Fibroblast of lung (primary cell): Measurements from ENCODE around the gene RPAP3. TPM values are rescaled to one million over a fixed set of nuclear protein-coding genes. Genes with fewer than 3 reads are reported as not detected.

ENCODE experiments used
- DNase-seq, 2 donors: peaks; one replicate each; pipeline versions ENCODE4 v3.0.0 to v3.0.0-alpha.2; 2010; ENCODE audit warnings: low read depth in 2 of 2
- H2AFZ ChIP-seq: 2 replicates; pipeline ENCODE4 v1.5.1; 2012; ENCODE audit warnings: low read length, control low read depth, inconsistent platforms
- H3K27ac ChIP-seq: 2 replicates; pipeline ENCODE4 v1.5.1; 2011; ENCODE audit warnings: low read length, control low read depth; ENCODE audit not compliant: insufficient read depth
- H3K27me3 ChIP-seq: 2 replicates; pipeline ENCODE4 v1.5.1; 2011; ENCODE audit warnings: mild to moderate bottlenecking, low read length; ENCODE audit not compliant: control insufficient read depth, insufficient read depth
- H3K36me3 ChIP-seq: 2 replicates; pipeline ENCODE4 v1.5.1; 2011; ENCODE audit warnings: low read length; ENCODE audit not compliant: control insufficient read depth, insufficient read depth
- H3K4me1 ChIP-seq: 2 replicates; pipeline ENCODE4 v1.5.1; 2011; ENCODE audit warnings: low read length; ENCODE audit not compliant: control insufficient read depth, insufficient read depth; ENCODE audit errors: extremely low read depth
- H3K4me2 ChIP-seq: 2 replicates; pipeline ENCODE4 v1.5.1; 2011; ENCODE audit warnings: low read length, control low read depth; ENCODE audit not compliant: insufficient read depth; ENCODE audit errors: extremely low read depth
- H3K4me3 ChIP-seq, 4 experiments: fragments of 200-600 bp in 1 of 4; sonication (generic) in 1 of 4; replicated peaks in 1 of 4; 2 replicates each; pipeline ENCODE4 v1.5.1; 2011 to 2016; ENCODE audit warnings: low read length in 4 of 4, low read depth in 3 of 4, mild to moderate bottlenecking in 3 of 4, control low read depth in 2 of 4, inconsistent platforms in 1 of 4, mixed read lengths in 1 of 4; ENCODE audit not compliant: insufficient read depth in 1 of 4; ENCODE audit errors: control extremely low read depth in 1 of 4
- H3K79me2 ChIP-seq: 2 replicates; pipeline ENCODE4 v1.5.1; 2012; ENCODE audit warnings: mild to moderate bottlenecking, low read length, inconsistent platforms; ENCODE audit not compliant: control insufficient read depth, insufficient read depth
- H3K9ac ChIP-seq: 2 replicates; pipeline ENCODE4 v1.5.1; 2011; ENCODE audit warnings: mild to moderate bottlenecking, low read length, control low read depth; ENCODE audit not compliant: insufficient read depth
- H3K9me3 ChIP-seq: 2 replicates; pipeline ENCODE4 v1.5.1; 2012; ENCODE audit warnings: low read depth, low read length; ENCODE audit not compliant: control insufficient read depth, insufficient read depth
- H4K20me1 ChIP-seq: 2 replicates; pipeline ENCODE4 v1.5.1; 2011; ENCODE audit warnings: low read length; ENCODE audit not compliant: control insufficient read depth, insufficient read depth; ENCODE audit errors: extremely low read depth
- CTCF ChIP-seq, 2 donors: IDR thresholded peaks in 1 of 2; conservative IDR thresholded peaks in 1 of 2; 1 replicate in 1 of 2; 2 replicates in 1 of 2; pipeline ENCODE4 v1.5.1; 2011 to 2012; ENCODE audit warnings: low read length in 2 of 2, control low read depth in 1 of 2, inconsistent platforms in 1 of 2, low read depth in 1 of 2, mild to moderate bottlenecking in 1 of 2
- EZH2 ChIP-seq: IDR thresholded peaks from 2 replicates; pipeline ENCODE4 v1.5.1; 2012; ENCODE audit warnings: low read length, control low read depth, mild to moderate bottlenecking; ENCODE audit errors: missing control alignments
- polyA plus RNA-seq, 2 donors: library from polyadenylated mRNA; depleted of rRNA in 1 of 2; stranded (reverse) in 1 of 2; unstranded in 1 of 2; fragments of >200 nt; gene quantifications; 2 replicates each; pipeline ENCODE4 v1.2.1, GENCODE V29; 2011 to 2012; ENCODE audit warnings: missing spikeins in 1 of 2
- total RNA-seq: library from RNA; depleted of rRNA; stranded (reverse); fragments of >200 nt; gene quantifications from 2 replicates; pipeline ENCODE4 v1.2.1, GENCODE V29; 2014

Gene RPAP3
- total and polyA plus RNA-seq, 2 donors (not counting 1 experiment from before 2014, with no cell fraction given): 12.1 to 23.8 TPM

GRCh38 chr12:47700263-47700662 is 5.6 kb downstream of the RPAP3 start:
- TF ChIP-seq CTCF (conservative IDR thresholded peaks at IDR 0.05 in 1 of 2, IDR thresholded peaks at IDR 0.05 in 1 of 2; ENCODE audit: low read depth in 1 of 2, low read length in 2 of 2): no peak
- no peak for TF ChIP-seq EZH2
- no peak for DNase-seq

GRCh38 chr12:47698631-47699030 is 7.2 kb downstream of the RPAP3 start:
- no peaks in the 10 kb centered on the region for H3K36me3 ChIP-seq
- no peak overlapping the region for H2AFZ ChIP-seq
- no peaks in the 10 kb centered on the region for H3K79me2 ChIP-seq
- no peaks in the 10 kb centered on the region for H4K20me1 ChIP-seq
- no peaks in the 10 kb centered on the region for H3K4me1 ChIP-seq
- DNase-seq: no peak
- H3K27me3 ChIP-seq: no peaks in the 10 kb centered on the region
- H3K9ac ChIP-seq: no peak overlapping the region
- no peak for TF ChIP-seq CTCF (conservative IDR thresholded peaks at IDR 0.05 in 1 of 2, IDR thresholded peaks at IDR 0.05 in 1 of 2; ENCODE audit: low read depth in 1 of 2, low read length in 2 of 2)
- TF ChIP-seq EZH2: no peak
- H3K4me2 ChIP-seq: no peak overlapping the region
- H3K27ac ChIP-seq: no peak overlapping the region
- H3K4me3 ChIP-seq: no peak overlapping the region
- H3K9me3 ChIP-seq: no peaks in the 10 kb centered on the region

More at GRCh38 chr12:47700263-47700662, 5.6 kb downstream of the RPAP3 start:
- Histone ChIP-seq H3K9ac (no peak overlapping the region), H3K27me3 (no peaks in the 10 kb centered on the region), H3K27ac (no peak overlapping the region), H3K79me2 (peaks cover 7% of the 10 kb centered on the region), H4K20me1 (no peaks in the 10 kb centered on the region), H3K4me3 (no peak overlapping the region), H3K4me1 (no peaks in the 10 kb centered on the region), H3K9me3 (no peaks in the 10 kb centered on the region), H3K4me2 (no peak overlapping the region), H2AFZ (no peak overlapping the region), H3K36me3 (no peaks in the 10 kb centered on the region)

GRCh38 chr12:47698055-47698454 is 7.8 kb downstream of the RPAP3 start:
- Histone ChIP-seq H3K4me2 (no peak overlapping the region), H2AFZ (no peak overlapping the region), H4K20me1 (no peaks in the 10 kb centered on the region), H3K4me1 (no peaks in the 10 kb centered on the region), H3K27me3 (no peaks in the 10 kb centered on the region), H3K27ac (no peak overlapping the region), H3K9me3 (no peaks in the 10 kb centered on the region), H3K4me3 (no peak overlapping the region), H3K9ac (no peak overlapping the region), H3K79me2 (no peaks in the 10 kb centered on the region), H3K36me3 (no peaks in the 10 kb centered on the region)
- DNase-seq: no peak
- TF ChIP-seq CTCF (conservative IDR thresholded peaks at IDR 0.05 in 1 of 2, IDR thresholded peaks at IDR 0.05 in 1 of 2; ENCODE audit: low read depth in 1 of 2, low read length in 2 of 2): no peak
- no peak for TF ChIP-seq EZH2
